DND-41 (cell line): ENCODE measurements around the gene TBXA2R.

Source experiments
- ATAC-seq: fragments of 200-7000 bp; cut with Tn5 transposase; 3 replicates; pipeline ENCODE4 v1.9.1; 2021; ENCODE audit warnings: low read depth; ENCODE audit not compliant: insufficient read depth
- DNase-seq: peaks from one replicate; pipeline ENCODE4 v3.0.0-alpha.2; 2020
- H2AFZ ChIP-seq: 2 replicates; pipeline ENCODE4 v1.6.0; 2012; ENCODE audit warnings: low read depth, low read length
- H3K27ac ChIP-seq: 2 replicates; pipeline ENCODE4 v1.5.1; 2012; ENCODE audit warnings: low read length, inconsistent platforms
- H3K27me3 ChIP-seq: fragments of 200-600 bp; sonication (generic); 2 replicates; pipeline ENCODE4 v1.6.0; 2012; ENCODE audit warnings: low read length, mild to moderate bottlenecking, inconsistent platforms; ENCODE audit not compliant: insufficient read depth, poor library complexity
- H3K36me3 ChIP-seq: 2 replicates; pipeline ENCODE4 v1.5.1; 2012; ENCODE audit warnings: low read length, inconsistent platforms; ENCODE audit not compliant: insufficient read depth
- H3K4me1 ChIP-seq: 2 replicates; pipeline ENCODE4 v1.5.1; 2012; ENCODE audit warnings: mild to moderate bottlenecking, low read length; ENCODE audit not compliant: insufficient read depth
- H3K4me2 ChIP-seq: 2 replicates; pipeline ENCODE4 v1.6.0; 2012; ENCODE audit warnings: mild to moderate bottlenecking, moderate library complexity, low read length, inconsistent platforms; ENCODE audit not compliant: insufficient read depth
- H3K4me3 ChIP-seq, 2 experiments: fragments of 200-600 bp in 1 of 2; shearing (Covaris generic) in 1 of 2; 2 replicates each; pipeline ENCODE4 v1.5.1; 2012 to 2016; ENCODE audit warnings: inconsistent platforms in 2 of 2, low read length in 2 of 2, mild to moderate bottlenecking in 2 of 2, low read depth in 1 of 2, moderate library complexity in 1 of 2
- H3K79me2 ChIP-seq: 2 replicates; pipeline ENCODE4 v1.6.0; 2012; ENCODE audit warnings: low read length, inconsistent platforms; ENCODE audit not compliant: insufficient read depth
- H3K9ac ChIP-seq: 2 replicates; pipeline ENCODE4 v1.6.0; 2012; ENCODE audit warnings: low read depth, mild to moderate bottlenecking, inconsistent platforms, low read length, moderate library complexity
- H3K9me3 ChIP-seq: 2 replicates; pipeline ENCODE4 v1.5.1; 2012; ENCODE audit warnings: low read length, moderate library complexity, mild to moderate bottlenecking, inconsistent platforms; ENCODE audit not compliant: insufficient read depth, severe bottlenecking
- H4K20me1 ChIP-seq: 2 replicates; pipeline ENCODE4 v1.6.0; 2012; ENCODE audit warnings: low read length; ENCODE audit not compliant: insufficient read depth
- EZH2 ChIP-seq: IDR thresholded peaks from 3 replicates; pipeline ENCODE4 v1.6.1; 2012; ENCODE audit warnings: borderline replicate concordance, low read depth, mild to moderate bottlenecking, moderate library complexity, low read length, inconsistent platforms; ENCODE audit not compliant: severe bottlenecking
- TF ChIP-seq, protein P1 (sequence below): IDR thresholded peaks from 2 replicates; pipeline ENCODE4 v1.5.1; 2012; ENCODE audit warnings: borderline replicate concordance, low read length, moderate library complexity, mild to moderate bottlenecking; ENCODE audit not compliant: poor library complexity, severe bottlenecking; ENCODE audit errors: extremely low read depth

The TBXA2R gene

GRCh38 chr19:3551792-3552095 is 54.9 kb downstream of the TBXA2R start:
- Histone ChIP-seq H4K20me1 (peaks cover 34% of the 10 kb centered on the region), H3K79me2 (peaks cover 36% of the 10 kb centered on the region), H3K36me3 (peaks cover 22% of the 10 kb centered on the region), H3K27me3 (no peaks in the 10 kb centered on the region), H3K27ac (no peak overlapping the region), H3K4me1 (peaks cover 37% of the 10 kb centered on the region), H3K9ac (no peak overlapping the region), H3K4me3 (no peak overlapping the region), H3K4me2 (no peak overlapping the region), H3K9me3 (no peaks in the 10 kb centered on the region), H2AFZ (no peak overlapping the region)
- ATAC-seq (no peak), DNase-seq (no peak)
- TF ChIP-seq, protein P1, sequence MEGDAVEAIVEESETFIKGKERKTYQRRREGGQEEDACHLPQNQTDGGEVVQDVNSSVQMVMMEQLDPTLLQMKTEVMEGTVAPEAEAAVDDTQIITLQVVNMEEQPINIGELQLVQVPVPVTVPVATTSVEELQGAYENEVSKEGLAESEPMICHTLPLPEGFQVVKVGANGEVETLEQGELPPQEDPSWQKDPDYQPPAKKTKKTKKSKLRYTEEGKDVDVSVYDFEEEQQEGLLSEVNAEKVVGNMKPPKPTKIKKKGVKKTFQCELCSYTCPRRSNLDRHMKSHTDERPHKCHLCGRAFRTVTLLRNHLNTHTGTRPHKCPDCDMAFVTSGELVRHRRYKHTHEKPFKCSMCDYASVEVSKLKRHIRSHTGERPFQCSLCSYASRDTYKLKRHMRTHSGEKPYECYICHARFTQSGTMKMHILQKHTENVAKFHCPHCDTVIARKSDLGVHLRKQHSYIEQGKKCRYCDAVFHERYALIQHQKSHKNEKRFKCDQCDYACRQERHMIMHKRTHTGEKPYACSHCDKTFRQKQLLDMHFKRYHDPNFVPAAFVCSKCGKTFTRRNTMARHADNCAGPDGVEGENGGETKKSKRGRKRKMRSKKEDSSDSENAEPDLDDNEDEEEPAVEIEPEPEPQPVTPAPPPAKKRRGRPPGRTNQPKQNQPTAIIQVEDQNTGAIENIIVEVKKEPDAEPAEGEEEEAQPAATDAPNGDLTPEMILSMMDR = no peak
- TF ChIP-seq EZH2 = no peak

GRCh38 chr19:3550947-3551791 is 55.5 kb downstream of the TBXA2R start:
- H3K4me2 ChIP-seq = no peak overlapping the region
- no peak overlapping the region for H2AFZ ChIP-seq
- peaks cover 32% of the 10 kb centered on the region for H3K4me1 ChIP-seq
- H3K27ac ChIP-seq = no peak overlapping the region
- peaks cover 32% of the 10 kb centered on the region for H4K20me1 ChIP-seq
- no peaks in the 10 kb centered on the region for H3K9me3 ChIP-seq
- peaks cover 27% of the 10 kb centered on the region for H3K36me3 ChIP-seq
- DNase-seq (no peak), ATAC-seq (no peak)
- peaks cover 30% of the 10 kb centered on the region for H3K79me2 ChIP-seq
- H3K27me3 ChIP-seq = no peaks in the 10 kb centered on the region
- TF ChIP-seq, protein P1 = no peak
- no peak for TF ChIP-seq EZH2
- H3K4me3 ChIP-seq = no peak overlapping the region
- no peak overlapping the region for H3K9ac ChIP-seq

GRCh38 chr19:3549816-3550215 is 56.9 kb downstream of the TBXA2R start:
- no peaks in the 10 kb centered on the region for H3K27me3 ChIP-seq
- H3K79me2 ChIP-seq = peaks cover 19% of the 10 kb centered on the region
- no peak overlapping the region for H3K4me2 ChIP-seq
- no peak overlapping the region for H3K9ac ChIP-seq
- peaks cover 38% of the 10 kb centered on the region for H3K36me3 ChIP-seq
- ATAC-seq (no peak), DNase-seq (no peak)
- H3K9me3 ChIP-seq = no peaks in the 10 kb centered on the region
- peaks cover 39% of the 10 kb centered on the region for H4K20me1 ChIP-seq
- H2AFZ ChIP-seq = no peak overlapping the region
- H3K27ac ChIP-seq = no peak overlapping the region
- TF ChIP-seq EZH2 = no peak
- TF ChIP-seq, protein P1 = no peak
- H3K4me3 ChIP-seq = no peak overlapping the region
- H3K4me1 ChIP-seq = peaks cover 18% of the 10 kb centered on the region
